Pancreas (tissue), 10 donors: ENCODE data around the gene TMEM156. TPM values are rescaled to one million over a fixed set of nuclear protein-coding genes. Genes with fewer than 3 reads are reported as not detected.

ENCODE experiments used
- ATAC-seq, 4 donors: fragments of 200-7000 bp; cut with Tn5 transposase; one replicate each; pipeline versions ENCODE4 v1.8.0 to v1.9.1; 2020; ENCODE audit warnings: mild to moderate bottlenecking in 4 of 4, moderate library complexity in 4 of 4
- DNase-seq, 6 donors: peaks; one replicate each; pipeline ENCODE4 v3.0.0-alpha.2; 2020
- FAIRE-seq: peaks from 2 replicates; lab custom pipeline; 2012; peaks lifted over from hg19 to GRCh38; lab: Jason Lieb, UNC
- H3K27ac ChIP-seq, 4 donors: fragments of 200-600 bp; sonication (generic); 1 replicate in 3 of 4; 2 replicates in 1 of 4; pipeline versions ENCODE4 v1.5.0 to v1.8.0; 2020
- H3K27me3 ChIP-seq, 4 donors: fragments of 200-600 bp; one replicate each; pipeline ENCODE4 v1.8.0; 2021
- H3K36me3 ChIP-seq, 3 donors: fragments of 200-600 bp; sonication (generic) in 1 of 3; one replicate each; pipeline versions ENCODE4 v1.5.0 to v1.8.0; 2020 to 2021
- H3K4me1 ChIP-seq, 3 donors: fragments of 200-600 bp; one replicate each; pipeline ENCODE4 v1.8.0; 2021
- H3K4me3 ChIP-seq, 4 donors: fragments of 200-600 bp; sonication (generic) in 2 of 4; one replicate each; pipeline versions ENCODE4 v1.5.0 to v1.8.0; 2020 to 2021
- H3K9me3 ChIP-seq, 4 donors: fragments of 200-600 bp; one replicate each; pipeline ENCODE4 v1.8.0; 2021
- CTCF ChIP-seq, 4 donors: fragments of 200-600 bp; sonication (generic) in 3 of 4; IDR thresholded peaks; one replicate each; pipeline versions ENCODE4 v1.5.0 to v1.8.0; 2021; ENCODE audit warnings: antibody characterized with exemption in 4 of 4
- WGBS, 2 donors: extraction: QIAGEN DNeasy Blood & Tissue Kit; methylation state at CpG; one replicate each; pipeline ENCODE4 v1.1.7; 2013; 5-methylcytosine and 5-hydroxymethylcytosine counted together
- intact Hi-C, 3 donors: fragments of 100-400 bp; cut with DNase I; formaldehyde crosslinking; loops; one replicate each; pipeline versions ENCODE4 v1.11.1 to v1.14.2; 2022
- polyA plus RNA-seq, 2 donors: library from polyadenylated mRNA; stranded (reverse); fragments of 200-250 nt; gene quantifications; one replicate each; pipeline ENCODE4 v1.2.3, GENCODE V29; 2013
- total RNA-seq, 6 donors: library from RNA; stranded (reverse); fragmentation: NEBNext Ultra II Directional in 4 of 6; extraction: Animal tissue kit (Norgen Biotek cat#: 25700) in 4 of 6; gene quantifications; one replicate each; pipeline versions ENCODE4 v1.2.1 to v1.2.4, GENCODE V29; 2021 to 2023
- donor health status: healthy with polysubstance abuse.
- donor health status: DM: no; HTN: no; CAD: no; lungs with moderate emphysema.
- donor health status: DM: no; HTN: no; CAD: no.
- donor health status: control.
- donor health status: control.
- donor health status: Bipolar disorder and iron deficiency.
- donor health status: DM: yes; HTN: yes; CAD: no.
- donor health status: DM: no; HTN: no; CAD: no.
- donor health status: DM: no; HTN: no; CAD: no.
- donor health status: DM: yes; HTN: yes; CAD: no.

The TMEM156 gene
- total and polyA plus RNA-seq, 8 donors: 0.08 to 1.8 (median 0.53) TPM

DNA sequence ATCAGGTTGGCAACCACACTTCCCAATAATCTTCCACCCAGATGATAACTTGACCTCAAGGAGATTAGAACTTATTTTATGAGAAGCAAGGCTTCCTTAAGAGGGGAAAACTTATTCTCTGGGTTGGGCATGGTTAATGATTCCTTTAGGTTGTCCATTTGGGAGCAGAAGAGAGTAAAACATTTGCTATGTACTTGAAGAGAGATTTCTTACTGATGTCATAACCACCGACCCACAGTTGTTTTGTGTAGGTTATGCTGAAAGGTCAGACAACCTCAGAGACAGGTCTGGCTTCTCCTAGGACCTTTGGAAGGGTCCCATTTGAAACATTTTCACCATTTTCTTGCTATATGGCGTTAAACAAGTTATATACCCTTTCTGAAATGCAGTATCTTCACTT is 108.5 kb downstream of the TMEM156 start:
- no peaks in the 10 kb centered on the region for H3K9me3 ChIP-seq
- no peaks in the 10 kb centered on the region for H3K27me3 ChIP-seq
- no peak for DNase-seq
- no peak overlapping the region for H3K4me3 ChIP-seq
- WGBS, 2 donors: 72 to 77% methylated on average over 2 of the region's 2 CpGs
- H3K27ac ChIP-seq: no peak overlapping the region
- H3K36me3 ChIP-seq: peaks cover 0 to 19% (median 0%) of the 10 kb centered on the region in 3 donors
- no peak for FAIRE-seq
- no peaks in the 10 kb centered on the region for H3K4me1 ChIP-seq
- TF ChIP-seq CTCF (IDR thresholded peaks at IDR 0.05): no peak
- intact Hi-C loops: no loop called here
- no peak for ATAC-seq

- TF ChIP-seq CTCF (IDR thresholded peaks at IDR 0.05): no peak
- H3K4me1 ChIP-seq: no peaks in the 10 kb centered on the region
- DNase-seq (no peak), FAIRE-seq (no peak), ATAC-seq (no peak)
- H3K9me3 ChIP-seq: no peaks in the 10 kb centered on the region
- no peak overlapping the region for H3K4me3 ChIP-seq
- no peaks in the 10 kb centered on the region for H3K27me3 ChIP-seq
- H3K27ac ChIP-seq: no peak overlapping the region
- intact Hi-C loops: no loop called here
- peaks cover 0 to 20% (median 5%) of the 10 kb centered on the region in 3 donors for H3K36me3 ChIP-seq
- WGBS, 2 donors: 89 to 93% methylated on average over 3 of the region's 3 CpGs
These were observed 111.1 kb downstream of the TMEM156 start for GRCh38 chr4:38921151-38921550.

DNA sequence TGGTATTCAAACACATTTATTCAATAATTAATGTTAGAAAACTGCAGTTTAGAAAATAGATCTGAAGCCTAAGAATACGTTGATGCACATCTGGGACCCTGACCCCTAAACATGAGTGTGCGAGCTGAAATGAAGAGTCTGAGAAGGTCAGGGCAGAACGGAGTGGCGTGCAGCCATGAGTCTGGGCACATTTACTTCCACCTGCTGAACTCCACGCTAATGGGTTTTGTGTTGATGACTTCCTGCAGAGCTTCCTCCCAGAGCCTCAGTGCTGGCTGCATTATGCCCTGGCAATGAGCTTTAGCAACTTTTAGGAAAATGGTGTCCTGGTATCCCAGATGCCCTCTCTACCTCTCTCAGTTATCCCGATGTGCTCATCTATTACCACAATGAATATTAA is 111.5 kb downstream of the TMEM156 start:
- no peak overlapping the region for H3K27ac ChIP-seq
- no peaks in the 10 kb centered on the region for H3K9me3 ChIP-seq

GRCh38 chr4:38920186-38920585 is 112.0 kb downstream of the TMEM156 start:
- WGBS, 2 donors: 89 to 98% methylated on average over 2 of the region's 2 CpGs
- intact Hi-C loops: no loop called here
- Histone ChIP-seq H3K4me1 (no peaks in the 10 kb centered on the region), H3K4me3 (no peak overlapping the region), H3K36me3 (peaks cover 0 to 25% (median 9%) of the 10 kb centered on the region in 3 donors), H3K9me3 (no peaks in the 10 kb centered on the region), H3K27me3 (no peaks in the 10 kb centered on the region), H3K27ac (no peak overlapping the region)
- DNase-seq: no peak
- TF ChIP-seq CTCF (IDR thresholded peaks at IDR 0.05): no peak
- FAIRE-seq: no peak
- no peak for ATAC-seq

More for the DNA sequence above, 111.5 kb downstream of the TMEM156 start:
- intact Hi-C loops: no loop called here
- no peaks in the 10 kb centered on the region for H3K4me1 ChIP-seq
- no peak for TF ChIP-seq CTCF (IDR thresholded peaks at IDR 0.05)
- no peak overlapping the region for H3K4me3 ChIP-seq
- DNase-seq: no peak
- 87 to 90% methylated on average over 6 of the region's 6 CpGs for WGBS, 2 donors
- no peak for FAIRE-seq
- peaks cover 0 to 22% (median 9%) of the 10 kb centered on the region in 3 donors for H3K36me3 ChIP-seq
- ATAC-seq: no peak
- no peaks in the 10 kb centered on the region for H3K27me3 ChIP-seq

DNA sequence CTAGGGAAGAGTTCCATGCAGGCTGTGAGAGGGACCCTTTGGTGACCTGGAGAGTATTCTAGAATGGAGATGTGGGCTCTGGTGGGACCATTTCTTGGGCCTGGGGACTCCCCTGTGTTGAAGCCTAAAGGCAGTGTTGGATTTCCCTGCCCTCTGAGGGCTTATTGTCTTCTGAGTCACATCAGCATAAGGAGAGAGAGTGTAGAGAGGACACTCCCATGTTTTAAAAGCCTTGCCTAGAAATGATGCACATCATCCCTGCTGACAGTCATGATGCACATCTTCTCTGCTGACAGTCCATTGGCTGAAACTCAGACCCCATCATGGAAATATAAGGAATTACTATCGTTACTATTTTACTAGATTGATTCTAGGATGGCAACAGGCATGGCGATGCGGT is 112.7 kb downstream of the TMEM156 start:
- Histone ChIP-seq H3K4me1 (no peaks in the 10 kb centered on the region), H3K36me3 (peaks cover 0 to 32% (median 9%) of the 10 kb centered on the region in 3 donors), H3K27ac (no peak overlapping the region), H3K27me3 (no peaks in the 10 kb centered on the region), H3K4me3 (no peak overlapping the region), H3K9me3 (no peaks in the 10 kb centered on the region)
- DNase-seq (no peak), FAIRE-seq (no peak), ATAC-seq (no peak)
- WGBS, 2 donors: 94 to 96% methylated on average over 3 of the region's 3 CpGs
- intact Hi-C loops: no loop called here
- no peak for TF ChIP-seq CTCF (IDR thresholded peaks at IDR 0.05)
